CD14-positive monocyte (primary cell): Measurements from ENCODE around the gene ARHGAP10. TPM values are rescaled to one million over a fixed set of nuclear protein-coding genes. Genes with fewer than 3 reads are reported as not detected.

Experiments
- DNase-seq, 3 donors: peaks; one replicate each; pipeline ENCODE4 v3.0.0-alpha.2; 2011 to 2022
- H2AFZ ChIP-seq: 2 replicates; pipeline ENCODE4 v1.6.0; 2012; ENCODE audit warnings: mild to moderate bottlenecking, low read depth, low read length, inconsistent platforms; ENCODE audit not compliant: insufficient read depth, poor library complexity, severe bottlenecking
- H3K27ac ChIP-seq, 2 donors: 1 replicate in 1 of 2; 2 replicates in 1 of 2; pipeline ENCODE4 v1.5.1; 2012 to 2013; ENCODE audit warnings: low read length in 2 of 2, control low read depth in 1 of 2, inconsistent platforms in 1 of 2, low read depth in 1 of 2, mild to moderate bottlenecking in 1 of 2
- H3K27me3 ChIP-seq, 2 donors: one replicate each; pipeline versions ENCODE4 v1.6.0 to v1.6.1; 2011 to 2013; ENCODE audit warnings: low read length in 2 of 2; ENCODE audit not compliant: control insufficient read depth in 2 of 2, insufficient read depth in 2 of 2
- H3K36me3 ChIP-seq, 2 donors: replicated peaks in 1 of 2; 1 replicate in 1 of 2; 2 replicates in 1 of 2; pipeline versions ENCODE4 v1.5.1 to v1.6.1; 2012 to 2013; ENCODE audit warnings: low read length in 2 of 2, control low read depth in 1 of 2, inconsistent platforms in 1 of 2, mild to moderate bottlenecking in 1 of 2; ENCODE audit not compliant: insufficient read depth in 2 of 2, control insufficient read depth in 1 of 2
- H3K4me1 ChIP-seq, 2 donors: 1 replicate in 1 of 2; 2 replicates in 1 of 2; pipeline versions ENCODE4 v1.5.1 to v1.6.1; 2012 to 2013; ENCODE audit warnings: low read length in 2 of 2, control low read depth in 1 of 2, inconsistent platforms in 1 of 2, mild to moderate bottlenecking in 1 of 2, moderate library complexity in 1 of 2; ENCODE audit not compliant: insufficient read depth in 2 of 2, control insufficient read depth in 1 of 2
- H3K4me2 ChIP-seq: replicated peaks from 2 replicates; pipeline ENCODE3; 2012; ENCODE audit warnings: low read length, moderate library complexity, mild to moderate bottlenecking; ENCODE audit not compliant: poor library complexity, severe bottlenecking; ENCODE audit errors: extremely low read depth
- H3K4me3 ChIP-seq, 3 experiments: fragments of 200-600 bp in 1 of 3; sonication (generic) in 1 of 3; replicated peaks in 1 of 3; 1 replicate in 2 of 3; 2 replicates in 1 of 3; pipeline ENCODE4 v1.5.1; 2011 to 2013; ENCODE audit warnings: low read length in 3 of 3, mild to moderate bottlenecking in 3 of 3, control low read depth in 2 of 3, low read depth in 2 of 3, inconsistent platforms in 1 of 3, moderate library complexity in 1 of 3
- H3K79me2 ChIP-seq: 2 replicates; pipeline ENCODE4 v1.6.0; 2012; ENCODE audit warnings: mild to moderate bottlenecking, control low read depth, inconsistent platforms, low read length, moderate library complexity; ENCODE audit not compliant: insufficient read depth
- H3K9ac ChIP-seq: 2 replicates; pipeline ENCODE4 v1.6.0; 2017; ENCODE audit warnings: low read length, mild to moderate bottlenecking; ENCODE audit not compliant: insufficient read depth, poor library complexity, severe bottlenecking
- H3K9me3 ChIP-seq, 2 donors: replicated peaks in 1 of 2; 1 replicate in 1 of 2; 2 replicates in 1 of 2; pipeline versions ENCODE4 v1.5.1 to v1.6.1; 2012 to 2013; ENCODE audit warnings: low read length in 2 of 2, control low read depth in 1 of 2; ENCODE audit not compliant: control insufficient read depth in 1 of 2, insufficient read depth in 1 of 2
- H4K20me1 ChIP-seq: 2 replicates; pipeline ENCODE4 v1.6.0; 2012; ENCODE audit warnings: mild to moderate bottlenecking, low read length, control low read depth, moderate library complexity; ENCODE audit not compliant: insufficient read depth
- H3K27ac Mint-ChIP-seq, 7 donors: one replicate each; pipeline ENCODE4 v1.8.0; 2020; ENCODE audit warnings: mild to moderate bottlenecking in 7 of 7, mixed read lengths in 7 of 7, moderate library complexity in 6 of 7, inconsistent platforms in 2 of 7
- H3K27me3 Mint-ChIP-seq, 3 donors: one replicate each; pipeline ENCODE4 v1.8.0; 2021 to 2022; ENCODE audit warnings: low read depth in 3 of 3, mild to moderate bottlenecking in 3 of 3, mixed read lengths in 3 of 3, moderate library complexity in 3 of 3, inconsistent platforms in 1 of 3
- H3K36me3 Mint-ChIP-seq, 2 donors: one replicate each; pipeline ENCODE4 v1.8.0; 2020; ENCODE audit warnings: mixed read lengths in 2 of 2, inconsistent platforms in 1 of 2, mild to moderate bottlenecking in 1 of 2
- H3K4me1 Mint-ChIP-seq: one replicate; pipeline ENCODE4 v1.8.0; 2020; ENCODE audit warnings: mild to moderate bottlenecking, mixed read lengths
- H3K4me3 Mint-ChIP-seq, 2 donors: one replicate each; pipeline ENCODE4 v1.8.0; 2020; ENCODE audit warnings: mild to moderate bottlenecking in 2 of 2, mixed read lengths in 2 of 2, moderate library complexity in 1 of 2
- H3K9me3 Mint-ChIP-seq, 7 donors: one replicate each; pipeline ENCODE4 v1.8.0; 2020 to 2022; ENCODE audit warnings: mixed read lengths in 7 of 7, mild to moderate bottlenecking in 6 of 7, moderate library complexity in 6 of 7, inconsistent platforms in 2 of 7
- WGBS: methylation state at CpG from one replicate; pipeline ENCODE4 v1.1.5; 2013; ENCODE audit warnings: missing lambda C conversion rate; ENCODE audit not compliant: insufficient coverage; 5-methylcytosine and 5-hydroxymethylcytosine counted together
- intact Hi-C, 2 donors: fragments of 100-400 bp; cut with micrococcal nuclease; formaldehyde crosslinking; loops; one replicate each; pipeline versions ENCODE4 v1.15.0 to v1.15.1; 2023
- polyA plus RNA-seq, 3 donors: library from polyadenylated mRNA; depleted of rRNA in 1 of 3; unstranded in 2 of 3; stranded (reverse) in 1 of 3; fragments of 300-500 nt in 2 of 3; fragments of >200 nt in 1 of 3; fragmentation: Illumina TruSeq in 2 of 3; gene quantifications; 1 replicate in 2 of 3; 2 replicates in 1 of 3; pipeline ENCODE4 v1.2.3, GENCODE V29; 2012 to 2021
- TF ChIP-seq, protein P1 (sequence below): fragments of 200-600 bp; IDR thresholded peaks from one replicate; pipeline ENCODE4 v1.8.0; 2022; ENCODE audit warnings: antibody characterized with exemption, mild to moderate bottlenecking

Gene ARHGAP10
- polyA plus RNA-seq, 3 donors, result 1.7 to 4.3 (median 3.0) TPM

DNA sequence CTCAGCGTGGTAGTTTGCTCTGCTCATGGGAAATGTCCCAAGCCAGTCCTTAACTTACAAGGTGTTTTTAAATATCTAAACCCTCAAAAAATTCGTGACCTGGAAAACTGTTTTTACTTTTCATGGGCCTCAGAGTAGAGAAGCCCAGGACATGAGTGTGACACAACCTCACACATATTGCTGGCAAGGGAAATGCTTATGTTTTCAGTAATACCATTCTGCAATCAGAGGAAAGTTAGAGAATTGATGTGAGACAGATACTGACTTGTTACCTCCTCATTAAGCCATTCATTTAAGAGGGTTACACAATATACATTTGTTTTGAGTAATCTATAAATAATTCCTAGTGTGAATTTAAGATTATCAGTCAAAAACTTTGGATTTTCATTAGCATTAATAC is 209.5 kb downstream of the ARHGAP10 start:
- Mint-ChIP-seq H3K9me3 (peaks cover 0 to 2% (median 0%) of the 10 kb centered on the region in 7 donors), H3K4me3 (no peak overlapping the region), H3K27ac (no peak overlapping the region), H3K27me3 (no peaks in the 10 kb centered on the region), H3K4me1 (peaks cover 13% of the 10 kb centered on the region), H3K36me3 (peaks cover 17 to 22% of the 10 kb centered on the region in 2 donors)
- H3K4me3 ChIP-seq, result no peak overlapping the region
- WGBS, result 100% methylated on average over 1 of the region's 2 CpGs
- no peaks in the 10 kb centered on the region for H3K79me2 ChIP-seq
- H3K9ac ChIP-seq, result no peak overlapping the region
- peaks cover 0 to 9% of the 10 kb centered on the region in 2 donors for H3K4me1 ChIP-seq
- no peak for DNase-seq
- intact Hi-C loops, result no loop called here
- no peaks in the 10 kb centered on the region for H3K27me3 ChIP-seq
- H3K9me3 ChIP-seq, result no peaks in the 10 kb centered on the region
- TF ChIP-seq, protein P1, sequence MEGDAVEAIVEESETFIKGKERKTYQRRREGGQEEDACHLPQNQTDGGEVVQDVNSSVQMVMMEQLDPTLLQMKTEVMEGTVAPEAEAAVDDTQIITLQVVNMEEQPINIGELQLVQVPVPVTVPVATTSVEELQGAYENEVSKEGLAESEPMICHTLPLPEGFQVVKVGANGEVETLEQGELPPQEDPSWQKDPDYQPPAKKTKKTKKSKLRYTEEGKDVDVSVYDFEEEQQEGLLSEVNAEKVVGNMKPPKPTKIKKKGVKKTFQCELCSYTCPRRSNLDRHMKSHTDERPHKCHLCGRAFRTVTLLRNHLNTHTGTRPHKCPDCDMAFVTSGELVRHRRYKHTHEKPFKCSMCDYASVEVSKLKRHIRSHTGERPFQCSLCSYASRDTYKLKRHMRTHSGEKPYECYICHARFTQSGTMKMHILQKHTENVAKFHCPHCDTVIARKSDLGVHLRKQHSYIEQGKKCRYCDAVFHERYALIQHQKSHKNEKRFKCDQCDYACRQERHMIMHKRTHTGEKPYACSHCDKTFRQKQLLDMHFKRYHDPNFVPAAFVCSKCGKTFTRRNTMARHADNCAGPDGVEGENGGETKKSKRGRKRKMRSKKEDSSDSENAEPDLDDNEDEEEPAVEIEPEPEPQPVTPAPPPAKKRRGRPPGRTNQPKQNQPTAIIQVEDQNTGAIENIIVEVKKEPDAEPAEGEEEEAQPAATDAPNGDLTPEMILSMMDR, result no peak
- H3K36me3 ChIP-seq, result peaks cover 0 to 7% of the 10 kb centered on the region in 2 donors
- H2AFZ ChIP-seq, result no peak overlapping the region
- no peak overlapping the region for H3K4me2 ChIP-seq
- no peaks in the 10 kb centered on the region for H4K20me1 ChIP-seq
- H3K27ac ChIP-seq, result no peak overlapping the region

DNA sequence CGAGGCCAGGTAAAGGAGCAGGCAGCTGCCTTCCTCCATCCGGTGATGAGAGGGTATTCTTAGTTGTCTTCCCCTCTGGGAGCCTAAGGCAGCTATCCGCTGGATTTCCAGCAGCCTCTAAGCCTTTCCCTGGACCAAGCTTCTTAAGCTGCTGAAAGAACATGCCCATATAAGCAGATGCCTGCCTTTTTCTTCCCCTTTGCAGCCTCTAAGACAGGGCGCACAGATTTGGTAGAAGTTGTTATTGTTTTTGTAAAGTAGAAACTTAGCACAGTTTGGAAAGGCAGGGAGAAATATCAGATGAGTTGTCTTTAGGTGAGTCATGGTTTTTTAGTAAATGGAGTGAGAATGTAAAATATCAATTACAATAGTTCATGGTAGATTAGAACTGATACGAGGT is 210.8 kb downstream of the ARHGAP10 start:
- Mint-ChIP-seq H3K36me3 (peaks cover 23 to 31% of the 10 kb centered on the region in 2 donors), H3K4me1 (peaks cover 13% of the 10 kb centered on the region), H3K4me3 (no peak overlapping the region), H3K27ac (no peak overlapping the region), H3K9me3 (no peaks in the 10 kb centered on the region), H3K27me3 (no peaks in the 10 kb centered on the region)
- TF ChIP-seq, protein P1, result no peak
- Histone ChIP-seq H3K9ac (no peak overlapping the region), H3K36me3 (peaks cover 0 to 13% of the 10 kb centered on the region in 2 donors), H4K20me1 (no peaks in the 10 kb centered on the region), H3K27ac (no peak overlapping the region), H3K4me1 (peaks cover 0 to 9% of the 10 kb centered on the region in 2 donors), H3K4me2 (no peak overlapping the region), H3K79me2 (no peaks in the 10 kb centered on the region), H3K4me3 (no peak overlapping the region), H3K27me3 (no peaks in the 10 kb centered on the region), H3K9me3 (no peaks in the 10 kb centered on the region), H2AFZ (no peak overlapping the region)
- intact Hi-C loops, result no loop called here
- no CpG with 5 or more reads among the region's 5 CpGs for WGBS
- no peak for DNase-seq
